Breast epithelium (tissue), 4 donors: Measurements from ENCODE around the gene KCNK10. TPM values are rescaled to one million over a fixed set of nuclear protein-coding genes. Genes with fewer than 3 reads are reported as not detected.

ENCODE experiments used
- DNase-seq, 2 donors: peaks; one replicate each; pipeline ENCODE4 v3.0.0-alpha.2; 2019; ENCODE audit warnings: low spot score in 2 of 2
- H3K27ac ChIP-seq, 2 donors: fragments of 200-600 bp; sonication (generic) in 1 of 2; one replicate each; pipeline ENCODE4 v1.5.1; 2016 to 2019; ENCODE audit warnings: mild to moderate bottlenecking in 1 of 2
- H3K27me3 ChIP-seq, 2 donors: fragments of 200-600 bp; sonication (generic) in 1 of 2; one replicate each; pipeline versions ENCODE4 v1.5.1 to v1.6.0; 2017 to 2019; ENCODE audit warnings: control low read depth in 1 of 2, mild to moderate bottlenecking in 1 of 2
- H3K36me3 ChIP-seq: fragments of 200-600 bp; one replicate; pipeline ENCODE4 v1.5.1; 2019
- H3K4me1 ChIP-seq, 2 donors: fragments of 200-600 bp; sonication (generic); one replicate each; pipeline ENCODE4 v1.5.1; 2016 to 2019; ENCODE audit warnings: control low read depth in 1 of 2
- H3K4me3 ChIP-seq, 3 donors: fragments of 200-600 bp; sonication (generic); 1 replicate in 2 of 3; 2 replicates in 1 of 3; pipeline ENCODE4 v1.5.1; 2016 to 2019; ENCODE audit warnings: mild to moderate bottlenecking in 3 of 3, moderate library complexity in 2 of 3
- H3K9me3 ChIP-seq, 2 donors: fragments of 200-600 bp; sonication (generic) in 1 of 2; one replicate each; pipeline ENCODE4 v1.5.1; 2016 to 2019; ENCODE audit warnings: control low read depth in 1 of 2
- CTCF ChIP-seq, 3 donors: fragments of 450-650 bp; IDR thresholded peaks; one replicate each; pipeline ENCODE4 v1.5.1; 2016 to 2017; ENCODE audit warnings: antibody characterized with exemption in 3 of 3, mild to moderate bottlenecking in 3 of 3, moderate library complexity in 3 of 3
- POLR2A ChIP-seq: fragments of 450-650 bp; IDR thresholded peaks from one replicate; pipeline ENCODE4 v1.6.1; 2016; ENCODE audit warnings: antibody characterized with exemption, mild to moderate bottlenecking, moderate library complexity
- POLR2AphosphoS5 ChIP-seq, 3 donors: sonication (generic); formaldehyde crosslinking; IDR thresholded peaks; one replicate each; pipeline ENCODE4 v1.6.1; 2017; ENCODE audit warnings: antibody characterized with exemption in 3 of 3
- intact Hi-C: fragments of 100-400 bp; cut with DNase I; formaldehyde crosslinking; loops from one replicate; pipeline ENCODE4 v1.15.1; 2023; ENCODE audit warnings: low total_unique reads
- total RNA-seq, 3 donors: library from RNA; depleted of rRNA; stranded (reverse); fragments of >200 nt; gene quantifications; one replicate each; pipeline ENCODE4 v1.1.0, GENCODE V29; 2016

Gene KCNK10
- total RNA-seq, 3 donors from 2014 or later, result 0.33 TPM; not detected in 2

DNA sequence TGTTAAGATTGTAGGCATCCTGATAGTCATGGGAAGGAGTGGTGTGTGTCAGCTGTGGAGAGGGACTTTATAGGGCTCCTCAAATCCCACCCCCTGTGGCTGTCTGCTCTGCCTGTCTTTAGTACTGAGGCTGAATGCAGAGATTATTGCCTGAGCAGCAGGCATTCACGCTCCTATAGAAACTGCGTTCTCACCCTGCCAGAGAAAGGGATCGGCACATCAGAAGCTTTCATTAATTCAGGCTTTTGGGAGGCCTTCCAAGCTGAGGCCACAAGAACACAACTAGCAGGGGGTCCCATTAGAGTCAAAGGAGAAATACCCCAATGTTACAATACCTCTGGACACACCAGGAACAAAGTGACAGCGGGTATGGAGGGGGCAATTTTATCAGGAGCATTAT, 12.6 kb downstream of the KCNK10 start:
- H3K9me3 ChIP-seq, result peaks cover 0 to 5% of the 10 kb centered on the region in 2 donors
- no peak overlapping the region for H3K27ac ChIP-seq
- H3K36me3 ChIP-seq, result no peaks in the 10 kb centered on the region
- DNase-seq, result no peak
- intact Hi-C loops, result no loop called here
- TF ChIP-seq POLR2AphosphoS5 (IDR thresholded peaks at IDR 0.05) (no peak), POLR2A (no peak), CTCF (IDR thresholded peaks at IDR 0.05) (no peak)
- no peaks in the 10 kb centered on the region for H3K27me3 ChIP-seq
- no peak overlapping the region for H3K4me3 ChIP-seq
- H3K4me1 ChIP-seq, result no peaks in the 10 kb centered on the region

- no peak overlapping the region for H3K4me3 ChIP-seq
- DNase-seq, result no peak
- no peaks in the 10 kb centered on the region for H3K4me1 ChIP-seq
- H3K36me3 ChIP-seq, result no peaks in the 10 kb centered on the region
- H3K27me3 ChIP-seq, result no peaks in the 10 kb centered on the region
- no peak overlapping the region for H3K27ac ChIP-seq
- TF ChIP-seq POLR2AphosphoS5 (IDR thresholded peaks at IDR 0.05), result no peak
- no peak for TF ChIP-seq POLR2A
- no peak for TF ChIP-seq CTCF (IDR thresholded peaks at IDR 0.05)
- H3K9me3 ChIP-seq, result peaks cover 0 to 5% of the 10 kb centered on the region in 2 donors
- intact Hi-C loops, result no loop called here
These were observed 13.0 kb downstream of the KCNK10 start for GRCh38 chr14:88310021-88310420.

DNA sequence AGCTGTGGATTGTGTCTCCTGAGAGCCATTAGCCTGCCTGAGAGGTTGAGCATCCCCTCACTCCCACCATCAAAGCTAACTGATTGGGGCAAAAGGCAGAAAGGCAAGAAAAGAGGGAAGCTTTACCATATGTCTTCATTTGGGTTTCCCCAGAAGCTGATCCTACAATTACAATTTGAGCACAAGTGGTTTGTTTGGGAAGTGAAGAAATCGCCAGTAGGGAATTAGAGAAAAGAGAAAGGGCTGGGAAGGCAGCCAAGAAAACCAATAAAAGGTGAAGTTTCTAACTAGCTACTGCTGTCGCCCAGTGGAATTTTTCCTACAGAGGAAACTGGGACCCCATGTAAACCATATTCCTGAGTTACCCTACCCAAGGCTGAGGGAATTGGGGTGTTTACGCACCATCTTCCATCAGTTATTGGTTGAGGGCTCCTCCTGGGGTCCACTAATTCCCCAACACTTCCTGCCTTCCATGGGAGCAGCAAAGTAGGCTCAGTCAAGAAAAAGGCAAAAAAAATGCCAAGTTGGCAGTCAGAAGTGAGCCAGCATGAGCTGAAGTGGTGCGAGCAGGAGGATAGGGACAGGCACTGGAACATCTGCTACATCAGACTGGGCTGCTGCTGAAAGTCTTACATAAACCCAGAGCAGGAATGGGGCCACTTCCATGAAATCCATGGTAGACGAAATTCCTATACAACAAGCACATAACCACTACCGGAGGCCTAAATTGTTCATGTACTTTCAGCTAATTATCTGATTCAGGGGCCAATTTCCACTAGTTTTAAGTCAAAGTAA, 17.3 kb downstream of the KCNK10 start:
- intact Hi-C loops, result no loop called here
- no peak for TF ChIP-seq CTCF (IDR thresholded peaks at IDR 0.05)
- TF ChIP-seq POLR2A, result no peak
- TF ChIP-seq POLR2AphosphoS5 (IDR thresholded peaks at IDR 0.05), result no peak
- Histone ChIP-seq H3K27ac (no peak overlapping the region), H3K4me1 (no peaks in the 10 kb centered on the region), H3K4me3 (no peak overlapping the region), H3K27me3 (no peaks in the 10 kb centered on the region), H3K9me3 (no peaks in the 10 kb centered on the region), H3K36me3 (no peaks in the 10 kb centered on the region)
- no peak for DNase-seq

GRCh38 chr14:88303041-88303440, 20.0 kb downstream of the KCNK10 start:
- no peak for DNase-seq
- no peaks in the 10 kb centered on the region for H3K9me3 ChIP-seq
- no peaks in the 10 kb centered on the region for H3K36me3 ChIP-seq
- no peaks in the 10 kb centered on the region for H3K27me3 ChIP-seq
- H3K4me1 ChIP-seq, result no peaks in the 10 kb centered on the region
- TF ChIP-seq CTCF (IDR thresholded peaks at IDR 0.05) (no peak), POLR2A (no peak)
- no peak overlapping the region for H3K27ac ChIP-seq
- intact Hi-C loops, result no loop called here
- H3K4me3 ChIP-seq, result no peak overlapping the region

- DNase-seq, result no peak
- H3K27me3 ChIP-seq, result no peaks in the 10 kb centered on the region
- no peaks in the 10 kb centered on the region for H3K9me3 ChIP-seq
- no peak for TF ChIP-seq POLR2A
- TF ChIP-seq POLR2AphosphoS5 (IDR thresholded peaks at IDR 0.05), result no peak
- no peak for TF ChIP-seq CTCF (IDR thresholded peaks at IDR 0.05)
- no peaks in the 10 kb centered on the region for H3K36me3 ChIP-seq
- intact Hi-C loops, result no loop called here
- H3K4me3 ChIP-seq, result no peak overlapping the region
- no peaks in the 10 kb centered on the region for H3K4me1 ChIP-seq
- no peak overlapping the region for H3K27ac ChIP-seq
These were observed 21.7 kb downstream of the KCNK10 start for GRCh38 chr14:88301381-88301780.
